Measurements from ENCODE around the gene PAX6.
A peak's percentile ranks its signal among the peaks of the same experiment; 100 is the strongest.

The PAX6 gene

GRCh38 chr11:31810779-31811647 is at the start of gene PAX6:
TSS of gene PAX6 (minus strand) at chr11:31811322. CDS start at chr11:31806411, 4,911 bp downstream.
- H3K4me1 ChIP-seq (ENCODE audit: control insufficient read depth, insufficient read depth, low read length) = peaks cover 54% of the 10 kb centered on the region
- no peak within 1 kb of the TSS for H3K27ac ChIP-seq (ENCODE audit: low read depth, low read length)
- peaks cover 99% of the 10 kb centered on the region for H3K27me3 ChIP-seq (ENCODE audit: control insufficient read depth, insufficient read depth, low read length)
- H3K4me3 ChIP-seq (ENCODE audit: low read depth, low read length) = peak within 1 kb of the TSS; percentile 51
- H3K9ac ChIP-seq (ENCODE audit: low read length) = no peak within 1 kb of the TSS
- no peaks in the 10 kb centered on the region for H3K36me3 ChIP-seq (ENCODE audit: control insufficient read depth, insufficient read depth, low read length)
- no peaks in the 10 kb centered on the region for H3K9me3 ChIP-seq (ENCODE audit: control insufficient read depth, insufficient read depth, low read depth, low read length)

- Histone ChIP-seq H3K4me1 (ENCODE audit: control insufficient read depth, insufficient read depth, low read length) (peaks cover 18% of the 10 kb centered on the region), H3K36me3 (ENCODE audit: control insufficient read depth, insufficient read depth, low read length) (no peaks in the 10 kb centered on the region), H3K4me3 (ENCODE audit: low read depth, low read length) (no peak overlapping the region), H3K9ac (ENCODE audit: low read length) (no peak overlapping the region), H3K27me3 (ENCODE audit: control insufficient read depth, insufficient read depth, low read length) (no peaks in the 10 kb centered on the region), H3K27ac (ENCODE audit: low read depth, low read length) (no peak overlapping the region), H3K9me3 (ENCODE audit: control insufficient read depth, insufficient read depth, low read depth, low read length) (peaks cover 6% of the 10 kb centered on the region; the same call in 1 of the 2 replicates)
These were observed 49.3 kb upstream of the PAX6 start for GRCh38 chr11:31860391-31860790.

GRCh38 chr11:31856248-31856647 is 45.1 kb upstream of the PAX6 start:
- H3K27ac ChIP-seq (ENCODE audit: low read depth, low read length) = no peak overlapping the region
- no peaks in the 10 kb centered on the region for H3K4me1 ChIP-seq (ENCODE audit: control insufficient read depth, insufficient read depth, low read length)
- no peak overlapping the region for H3K4me3 ChIP-seq (ENCODE audit: low read depth, low read length)
- no peak overlapping the region for H3K9ac ChIP-seq (ENCODE audit: low read length)
- no peaks in the 10 kb centered on the region; the same call in 1 of the 2 replicates for H3K9me3 ChIP-seq (ENCODE audit: control insufficient read depth, insufficient read depth, low read depth, low read length)
- no peaks in the 10 kb centered on the region for H3K36me3 ChIP-seq (ENCODE audit: control insufficient read depth, insufficient read depth, low read length)
- no peaks in the 10 kb centered on the region for H3K27me3 ChIP-seq (ENCODE audit: control insufficient read depth, insufficient read depth, low read length)

- Histone ChIP-seq H3K27ac (ENCODE audit: low read depth, low read length) (no peak overlapping the region), H3K4me3 (ENCODE audit: low read depth, low read length) (no peak overlapping the region), H3K36me3 (ENCODE audit: control insufficient read depth, insufficient read depth, low read length) (no peaks in the 10 kb centered on the region), H3K27me3 (ENCODE audit: control insufficient read depth, insufficient read depth, low read length) (no peaks in the 10 kb centered on the region), H3K9ac (ENCODE audit: low read length) (no peak overlapping the region), H3K9me3 (ENCODE audit: control insufficient read depth, insufficient read depth, low read depth, low read length) (no peaks in the 10 kb centered on the region), H3K4me1 (ENCODE audit: control insufficient read depth, insufficient read depth, low read length) (no peaks in the 10 kb centered on the region)
These were observed 44.3 kb upstream of the PAX6 start for GRCh38 chr11:31855466-31855865.

GRCh38 chr11:31850365-31850764 is 39.2 kb upstream of the PAX6 start:
- Histone ChIP-seq H3K36me3 (ENCODE audit: control insufficient read depth, insufficient read depth, low read length) (no peaks in the 10 kb centered on the region), H3K27ac (ENCODE audit: low read depth, low read length) (no peak overlapping the region), H3K9me3 (ENCODE audit: control insufficient read depth, insufficient read depth, low read depth, low read length) (no peaks in the 10 kb centered on the region), H3K27me3 (ENCODE audit: control insufficient read depth, insufficient read depth, low read length) (no peaks in the 10 kb centered on the region), H3K4me3 (ENCODE audit: low read depth, low read length) (no peak overlapping the region), H3K9ac (ENCODE audit: low read length) (no peak overlapping the region), H3K4me1 (ENCODE audit: control insufficient read depth, insufficient read depth, low read length) (peaks cover 12% of the 10 kb centered on the region; the same call in 1 of the 2 replicates)

- no peaks in the 10 kb centered on the region for H3K36me3 ChIP-seq (ENCODE audit: control insufficient read depth, insufficient read depth, low read length)
- no peak overlapping the region for H3K9ac ChIP-seq (ENCODE audit: low read length)
- no peak overlapping the region for H3K27ac ChIP-seq (ENCODE audit: low read depth, low read length)
- no peaks in the 10 kb centered on the region for H3K27me3 ChIP-seq (ENCODE audit: control insufficient read depth, insufficient read depth, low read length)
- peaks cover 12% of the 10 kb centered on the region; the same call in 1 of the 2 replicates for H3K4me1 ChIP-seq (ENCODE audit: control insufficient read depth, insufficient read depth, low read length)
- no peak overlapping the region for H3K4me3 ChIP-seq (ENCODE audit: low read depth, low read length)
- H3K9me3 ChIP-seq (ENCODE audit: control insufficient read depth, insufficient read depth, low read depth, low read length) = no peaks in the 10 kb centered on the region
These were observed 36.6 kb upstream of the PAX6 start for GRCh38 chr11:31847761-31848160.

GRCh38 chr11:31845331-31845730 is 34.2 kb upstream of the PAX6 start:
- Histone ChIP-seq H3K4me3 (ENCODE audit: low read depth, low read length) (no peak overlapping the region), H3K27ac (ENCODE audit: low read depth, low read length) (no peak overlapping the region), H3K27me3 (ENCODE audit: control insufficient read depth, insufficient read depth, low read length) (0 out of 2 replicates have a peak, but pooled peaks cover under 1% of the 10 kb centered on the region), H3K9me3 (ENCODE audit: control insufficient read depth, insufficient read depth, low read depth, low read length) (no peaks in the 10 kb centered on the region), H3K9ac (ENCODE audit: low read length) (no peak overlapping the region), H3K4me1 (ENCODE audit: control insufficient read depth, insufficient read depth, low read length) (peaks cover 12% of the 10 kb centered on the region; the same call in 1 of the 2 replicates), H3K36me3 (ENCODE audit: control insufficient read depth, insufficient read depth, low read length) (no peaks in the 10 kb centered on the region)

- H3K9ac ChIP-seq (ENCODE audit: low read length) = no peak overlapping the region
- H3K9me3 ChIP-seq (ENCODE audit: control insufficient read depth, insufficient read depth, low read depth, low read length) = no peaks in the 10 kb centered on the region
- no peak overlapping the region for H3K4me3 ChIP-seq (ENCODE audit: low read depth, low read length)
- peaks cover 9% of the 10 kb centered on the region; the same call in 1 of the 2 replicates for H3K4me1 ChIP-seq (ENCODE audit: control insufficient read depth, insufficient read depth, low read length)
- H3K27me3 ChIP-seq (ENCODE audit: control insufficient read depth, insufficient read depth, low read length) = 0 out of 2 replicates have a peak, but pooled peaks cover 4% of the 10 kb centered on the region
- no peaks in the 10 kb centered on the region for H3K36me3 ChIP-seq (ENCODE audit: control insufficient read depth, insufficient read depth, low read length)
- H3K27ac ChIP-seq (ENCODE audit: low read depth, low read length) = no peak overlapping the region
These were observed 33.2 kb upstream of the PAX6 start for GRCh38 chr11:31844351-31844750.

GRCh38 chr11:31841435-31841834 is 30.3 kb upstream of the PAX6 start:
- Histone ChIP-seq H3K27ac (ENCODE audit: low read depth, low read length) (no peak overlapping the region), H3K9me3 (ENCODE audit: control insufficient read depth, insufficient read depth, low read depth, low read length) (no peaks in the 10 kb centered on the region), H3K4me3 (ENCODE audit: low read depth, low read length) (no peak overlapping the region), H3K36me3 (ENCODE audit: control insufficient read depth, insufficient read depth, low read length) (no peaks in the 10 kb centered on the region), H3K4me1 (ENCODE audit: control insufficient read depth, insufficient read depth, low read length) (no peaks in the 10 kb centered on the region), H3K27me3 (ENCODE audit: control insufficient read depth, insufficient read depth, low read length) (0 out of 2 replicates have a peak, but pooled peaks cover 4% of the 10 kb centered on the region), H3K9ac (ENCODE audit: low read length) (no peak overlapping the region)

- Histone ChIP-seq H3K9ac (ENCODE audit: low read length) (no peak overlapping the region), H3K9me3 (ENCODE audit: control insufficient read depth, insufficient read depth, low read depth, low read length) (no peaks in the 10 kb centered on the region), H3K36me3 (ENCODE audit: control insufficient read depth, insufficient read depth, low read length) (no peaks in the 10 kb centered on the region), H3K27ac (ENCODE audit: low read depth, low read length) (no peak overlapping the region), H3K4me3 (ENCODE audit: low read depth, low read length) (no peak overlapping the region), H3K27me3 (ENCODE audit: control insufficient read depth, insufficient read depth, low read length) (peaks cover 64% of the 10 kb centered on the region), H3K4me1 (ENCODE audit: control insufficient read depth, insufficient read depth, low read length) (peaks cover 5% of the 10 kb centered on the region; the same call in 1 of the 2 replicates)
These were observed 23.1 kb upstream of the PAX6 start for GRCh38 chr11:31834237-31834636.

GRCh38 chr11:31830406-31830805 is 19.3 kb upstream of the PAX6 start:
- Histone ChIP-seq H3K4me1 (ENCODE audit: control insufficient read depth, insufficient read depth, low read length) (peaks cover 18% of the 10 kb centered on the region; the same call in 1 of the 2 replicates), H3K9me3 (ENCODE audit: control insufficient read depth, insufficient read depth, low read depth, low read length) (no peaks in the 10 kb centered on the region), H3K36me3 (ENCODE audit: control insufficient read depth, insufficient read depth, low read length) (no peaks in the 10 kb centered on the region), H3K9ac (ENCODE audit: low read length) (no peak overlapping the region), H3K27ac (ENCODE audit: low read depth, low read length) (no peak overlapping the region), H3K4me3 (ENCODE audit: low read depth, low read length) (no peak overlapping the region), H3K27me3 (ENCODE audit: control insufficient read depth, insufficient read depth, low read length) (peaks cover 94% of the 10 kb centered on the region)

Data from HUES6 (cell line).